Skeletal muscle tissue (tissue), 4 donors: ENCODE measurements around the gene CHD6. TPM values are rescaled to one million over a fixed set of nuclear protein-coding genes. Genes with fewer than 3 reads are reported as not detected.

Experiments used
- H3K27ac ChIP-seq: one replicate; pipeline ENCODE4 v1.7.0; 2013; ENCODE audit warnings: mild to moderate bottlenecking, low read depth, low read length, inconsistent platforms
- H3K27me3 ChIP-seq, 3 donors: one replicate each; pipeline ENCODE4 v1.7.0; 2013; ENCODE audit warnings: low read length in 3 of 3; ENCODE audit not compliant: control insufficient read depth in 3 of 3, insufficient read depth in 3 of 3
- H3K36me3 ChIP-seq, 3 donors: one replicate each; pipeline ENCODE4 v1.7.0; 2013; ENCODE audit warnings: low read length in 3 of 3; ENCODE audit not compliant: control insufficient read depth in 3 of 3, insufficient read depth in 3 of 3
- H3K4me1 ChIP-seq, 3 donors: one replicate each; pipeline ENCODE4 v1.7.0; 2013; ENCODE audit warnings: low read length in 3 of 3, mild to moderate bottlenecking in 3 of 3; ENCODE audit not compliant: control insufficient read depth in 3 of 3, insufficient read depth in 3 of 3
- H3K4me3 ChIP-seq, 3 donors: one replicate each; pipeline ENCODE4 v1.7.0; 2013; ENCODE audit warnings: low read length in 3 of 3
- H3K9ac ChIP-seq, 3 donors: one replicate each; pipeline ENCODE4 v1.7.0; 2013; ENCODE audit warnings: low read length in 3 of 3, mild to moderate bottlenecking in 3 of 3, moderate library complexity in 2 of 3, low read depth in 1 of 3
- H3K9me3 ChIP-seq, 3 donors: one replicate each; pipeline ENCODE4 v1.7.0; 2013; ENCODE audit warnings: low read length in 3 of 3; ENCODE audit not compliant: control insufficient read depth in 3 of 3
- total RNA-seq: library from RNA; depleted of rRNA; stranded (reverse); fragments of >200 nt; gene quantifications from one replicate; pipeline ENCODE4 v1.2.3, GENCODE V29; 2014
- donor health status: Osteomylitis.

CHD6 gene
- total RNA-seq, 1 donor from 2014 or later: 45.9 TPM

DNA sequence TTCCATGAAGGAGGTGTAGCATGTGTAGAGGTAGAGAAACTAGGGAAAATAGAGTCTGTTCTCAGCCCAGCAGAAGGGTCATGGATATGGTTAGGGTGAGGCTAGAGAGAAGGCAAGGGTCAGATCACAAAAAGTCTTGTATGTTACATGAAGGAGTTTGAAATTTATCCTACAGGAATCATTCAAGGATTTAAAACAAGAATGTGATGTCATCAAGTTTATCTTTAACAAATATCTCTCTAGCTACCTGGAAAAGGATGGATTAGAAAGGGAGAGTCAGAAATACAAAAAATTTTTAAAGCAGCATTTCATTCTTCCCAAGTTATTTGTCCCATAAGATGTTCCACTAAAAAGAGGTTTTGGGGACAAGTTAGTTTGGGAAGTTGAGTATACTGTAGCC is 4.4 kb upstream of the CHD6 start:
- no peak overlapping the region for H3K4me3 ChIP-seq

DNA sequence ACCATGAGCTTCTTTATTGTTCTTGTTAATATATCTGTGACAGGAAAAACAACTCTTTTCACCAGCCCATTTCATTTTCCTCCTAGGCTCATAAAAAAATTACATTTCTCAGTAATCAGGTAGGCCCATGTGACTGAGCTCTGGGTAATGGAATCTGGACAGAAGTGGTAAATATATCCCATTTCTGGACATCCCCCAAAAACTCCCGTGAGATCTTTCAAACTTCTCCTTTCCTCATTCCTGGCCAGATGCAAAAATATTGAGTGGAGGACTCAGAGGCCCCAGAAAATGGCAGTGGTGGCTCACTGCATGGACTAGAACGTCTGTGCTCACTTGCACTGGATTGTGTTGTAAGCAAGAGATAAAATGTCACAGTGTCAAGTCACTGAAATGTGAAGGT is 3.8 kb upstream of the CHD6 start:
- Histone ChIP-seq H3K9ac (no peak overlapping the region), H3K27ac (no peak overlapping the region), H3K36me3 (no peaks in the 10 kb centered on the region), H3K27me3 (no peaks in the 10 kb centered on the region), H3K4me1 (peaks cover 4 to 17% (median 12%) of the 10 kb centered on the region in 3 donors), H3K9me3 (no peaks in the 10 kb centered on the region), H3K4me3 (no peak overlapping the region)

More for the DNA sequence above, 4.4 kb upstream of the CHD6 start:
- H3K27ac ChIP-seq: no peak overlapping the region
- no peaks in the 10 kb centered on the region for H3K9me3 ChIP-seq
- H3K27me3 ChIP-seq: no peaks in the 10 kb centered on the region
- H3K9ac ChIP-seq: no peak overlapping the region
- peaks cover 0 to 11% (median 7%) of the 10 kb centered on the region in 3 donors for H3K4me1 ChIP-seq
- no peaks in the 10 kb centered on the region for H3K36me3 ChIP-seq

DNA sequence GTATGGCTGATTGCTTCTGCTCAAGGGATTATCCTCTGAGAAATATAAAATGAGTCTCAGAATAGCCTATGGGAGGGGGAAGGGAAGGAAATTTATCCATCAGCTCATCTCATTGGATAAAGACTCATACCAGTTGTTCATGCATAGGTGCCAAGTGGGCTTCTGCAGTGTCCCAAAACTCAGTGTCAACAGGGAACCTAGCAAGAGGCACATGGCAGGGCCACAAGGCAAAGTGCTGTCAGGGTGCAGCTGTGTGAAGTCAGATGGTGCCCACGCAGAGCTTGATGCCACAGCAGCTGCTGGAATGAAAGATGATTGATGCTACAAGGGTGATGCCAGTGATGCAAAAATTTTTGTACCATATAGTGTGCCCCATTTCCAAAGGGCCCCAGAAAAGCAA is 3.2 kb upstream of the CHD6 start:
- no peaks in the 10 kb centered on the region for H3K9me3 ChIP-seq
- H3K9ac ChIP-seq: no peak overlapping the region
- no peak overlapping the region for H3K4me3 ChIP-seq
- H3K27me3 ChIP-seq: no peaks in the 10 kb centered on the region
- no peak overlapping the region for H3K27ac ChIP-seq
- H3K36me3 ChIP-seq: no peaks in the 10 kb centered on the region
- H3K4me1 ChIP-seq: peaks cover 9 to 22% (median 17%) of the 10 kb centered on the region in 3 donors

DNA sequence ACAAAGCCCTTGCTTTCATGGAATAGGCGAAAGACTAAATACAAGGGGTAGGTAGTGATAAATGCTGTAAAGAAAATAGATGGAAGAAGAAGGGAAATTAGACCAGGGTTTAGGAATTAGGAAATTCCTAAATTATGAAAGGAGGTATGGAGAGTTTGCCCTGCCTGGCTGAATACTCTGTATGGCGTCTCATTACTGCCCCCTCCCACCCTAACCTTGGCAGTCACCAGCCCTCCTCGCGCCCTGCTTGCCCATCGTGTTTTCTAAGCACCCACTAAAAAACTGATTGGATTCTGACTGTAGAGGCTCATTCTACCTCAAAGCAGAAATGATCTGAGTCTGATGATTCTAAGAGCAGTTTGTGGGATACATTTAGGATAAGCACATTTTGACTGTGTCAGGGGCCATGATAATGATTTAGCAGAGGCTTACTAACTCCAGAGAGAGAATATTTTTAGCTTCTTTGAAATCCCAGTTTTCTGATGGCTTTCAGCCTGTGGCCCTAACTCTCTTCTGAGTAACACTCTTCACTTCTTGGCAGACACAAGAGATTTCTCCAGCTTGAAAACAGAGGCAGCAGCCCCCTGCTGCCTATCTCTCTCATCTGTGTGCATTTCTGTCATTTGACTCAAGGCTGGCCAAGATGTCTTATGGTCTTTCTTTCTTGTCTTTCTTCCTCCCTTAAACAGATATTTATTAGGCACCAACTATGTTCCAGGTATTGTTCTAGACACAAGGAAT is 1.4 kb upstream of the CHD6 start:
- Histone ChIP-seq H3K9ac (peak overlapping the region in 1 of 3 donors; percentile 65), H3K4me1 (peaks cover 16 to 27% (median 19%) of the 10 kb centered on the region in 3 donors), H3K4me3 (peak overlapping the region; percentile 60 to 71 (median 69)), H3K27ac (no peak overlapping the region), H3K9me3 (no peaks in the 10 kb centered on the region), H3K36me3 (no peaks in the 10 kb centered on the region), H3K27me3 (no peaks in the 10 kb centered on the region)

DNA sequence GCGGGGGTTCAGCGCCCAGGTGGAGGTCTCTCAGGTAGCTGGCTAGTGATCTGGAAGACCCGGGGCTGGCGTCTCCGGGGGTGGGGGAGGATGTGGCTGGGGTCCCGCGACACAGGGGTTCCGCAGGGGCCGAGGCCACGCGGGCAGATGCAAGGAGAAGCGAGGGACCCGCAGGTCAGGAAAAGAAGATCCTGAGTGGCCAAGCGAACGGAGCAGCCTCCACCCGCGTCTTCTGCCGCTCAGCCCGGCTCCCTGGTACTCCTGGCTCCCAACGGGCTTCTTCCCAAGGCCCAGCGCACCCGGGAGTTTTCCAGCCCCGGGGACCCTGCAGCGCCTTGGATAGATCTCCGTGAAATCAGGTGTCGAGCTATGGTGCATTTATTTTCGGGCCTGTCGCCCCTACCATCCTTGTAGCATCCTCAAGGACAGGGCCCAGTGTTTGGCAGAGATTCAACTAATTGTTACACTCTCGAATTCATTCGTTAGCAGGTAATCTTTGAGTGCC is 682 bp upstream of the CHD6 start:
- Histone ChIP-seq H3K4me1 (peaks cover 16 to 27% (median 19%) of the 10 kb centered on the region in 3 donors), H3K27ac (no peak overlapping the region), H3K9me3 (no peaks in the 10 kb centered on the region), H3K36me3 (no peaks in the 10 kb centered on the region), H3K4me3 (peak overlapping the region; percentile 60 to 71 (median 69)), H3K9ac (peak overlapping the region in 2 of 3 donors; percentile 65), H3K27me3 (no peaks in the 10 kb centered on the region)

DNA sequence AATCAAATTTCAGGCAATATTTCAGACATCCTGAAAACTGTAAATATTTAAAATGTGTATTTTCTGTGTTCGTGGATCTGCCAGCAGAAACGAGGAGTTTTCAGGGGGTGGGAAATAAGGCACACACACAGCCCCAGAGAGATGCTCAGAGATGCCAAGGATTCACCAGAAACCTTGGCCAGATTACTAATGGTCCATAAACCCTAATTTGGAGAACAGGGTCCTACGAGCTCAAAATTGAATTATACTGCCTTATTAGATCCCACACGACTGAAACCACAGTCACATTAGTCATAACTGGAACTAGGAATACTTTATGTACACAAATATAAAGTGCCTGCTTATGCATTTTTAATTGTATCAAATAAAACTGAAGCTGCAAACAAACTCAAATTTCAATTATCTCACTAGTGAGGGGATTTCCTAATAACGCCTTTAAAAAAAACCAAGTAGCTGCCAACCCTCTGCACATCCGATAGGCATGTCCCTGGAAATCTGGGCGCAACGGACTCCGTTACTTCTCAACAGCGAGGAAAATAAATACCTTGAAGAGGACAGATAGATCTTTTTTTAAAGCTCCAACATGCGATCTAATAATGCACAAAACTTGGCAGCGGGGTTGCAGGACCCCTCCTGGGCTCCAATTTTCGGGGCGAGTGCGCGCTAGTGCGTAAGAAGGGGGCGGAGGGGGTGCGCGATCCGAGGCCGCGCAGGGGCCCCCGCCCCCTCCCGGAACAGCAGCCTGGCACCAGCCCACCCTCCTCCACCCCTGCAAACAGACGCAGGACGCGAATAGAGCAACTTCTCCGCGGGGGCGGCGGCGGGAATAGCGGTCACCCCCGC is 897 bp downstream of the CHD6 start:
- Histone ChIP-seq H3K27ac (peak overlapping the region; percentile 25), H3K36me3 (no peaks in the 10 kb centered on the region), H3K27me3 (no peaks in the 10 kb centered on the region), H3K4me3 (peak overlapping the region; percentile 69 to 84 (median 76)), H3K9me3 (no peaks in the 10 kb centered on the region), H3K9ac (peak overlapping the region; percentile 76 to 80 (median 80)), H3K4me1 (peaks cover 19 to 27% (median 21%) of the 10 kb centered on the region in 3 donors)

DNA sequence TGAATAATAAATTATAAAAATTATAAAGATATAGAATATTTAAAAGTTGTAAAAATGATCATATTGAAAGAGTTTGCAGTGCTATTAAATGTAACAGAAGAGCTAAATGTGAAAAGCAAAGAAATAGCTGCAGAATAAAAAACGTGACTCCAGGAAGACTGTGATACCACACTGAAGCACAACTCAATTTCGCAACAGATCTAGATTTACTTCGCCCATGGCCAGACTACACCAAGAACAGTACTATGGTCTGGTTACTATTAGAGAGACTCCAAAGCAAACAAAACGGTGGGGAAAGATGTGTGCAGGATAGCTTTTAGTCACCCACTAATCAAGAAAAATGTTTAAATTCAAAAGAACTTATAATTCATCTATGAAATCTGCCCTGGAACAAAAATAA is 1.9 kb downstream of the CHD6 start:
- Histone ChIP-seq H3K4me3 (no peak overlapping the region), H3K4me1 (peaks cover 19 to 26% (median 21%) of the 10 kb centered on the region in 3 donors), H3K36me3 (no peaks in the 10 kb centered on the region), H3K9ac (no peak overlapping the region), H3K9me3 (no peaks in the 10 kb centered on the region), H3K27ac (no peak overlapping the region), H3K27me3 (no peaks in the 10 kb centered on the region)

DNA sequence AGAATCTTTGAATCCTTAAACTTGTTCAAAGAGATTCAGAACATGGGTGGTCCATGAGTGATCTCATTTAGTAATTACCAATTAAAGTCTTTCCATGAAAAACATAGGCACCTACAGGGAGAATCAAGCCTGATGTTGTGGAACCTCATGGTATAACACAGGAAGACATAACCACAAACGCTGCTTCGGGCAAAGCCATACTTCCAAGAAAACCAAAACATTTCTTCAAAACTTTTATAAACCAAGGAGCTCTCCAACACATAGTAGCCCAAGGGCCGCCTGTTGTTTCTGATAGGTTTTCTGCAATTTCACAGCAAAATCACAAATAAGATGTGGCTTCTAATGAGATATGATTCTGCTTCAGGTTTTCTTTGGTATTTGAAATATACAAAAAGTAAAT is 2.5 kb downstream of the CHD6 start:
- H3K27ac ChIP-seq: no peak overlapping the region
- H3K9me3 ChIP-seq: no peaks in the 10 kb centered on the region
- no peaks in the 10 kb centered on the region for H3K27me3 ChIP-seq
- peaks cover 19 to 26% (median 21%) of the 10 kb centered on the region in 3 donors for H3K4me1 ChIP-seq
- H3K36me3 ChIP-seq: no peaks in the 10 kb centered on the region
- no peak overlapping the region for H3K4me3 ChIP-seq
- H3K9ac ChIP-seq: no peak overlapping the region

DNA sequence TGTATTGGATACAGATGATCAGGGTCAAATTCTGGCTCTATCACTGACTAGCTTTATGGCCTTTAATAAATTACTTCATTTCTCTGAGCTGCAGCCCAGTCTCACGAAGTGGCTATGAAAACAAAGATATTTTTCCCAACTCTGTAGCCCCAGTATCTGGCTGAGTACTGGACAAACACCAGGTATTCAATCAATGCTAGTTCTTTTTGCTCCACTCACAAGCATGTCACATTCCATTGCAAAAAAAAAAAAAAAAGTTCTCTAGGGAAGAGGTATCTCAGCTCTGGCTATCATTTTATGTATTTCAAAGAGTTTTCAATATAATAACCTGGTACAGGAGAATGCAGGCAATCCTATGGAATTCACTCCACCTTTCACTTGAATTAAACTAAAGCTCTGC is 3.1 kb downstream of the CHD6 start:
- no peak overlapping the region for H3K9ac ChIP-seq
- no peak overlapping the region for H3K27ac ChIP-seq

DNA sequence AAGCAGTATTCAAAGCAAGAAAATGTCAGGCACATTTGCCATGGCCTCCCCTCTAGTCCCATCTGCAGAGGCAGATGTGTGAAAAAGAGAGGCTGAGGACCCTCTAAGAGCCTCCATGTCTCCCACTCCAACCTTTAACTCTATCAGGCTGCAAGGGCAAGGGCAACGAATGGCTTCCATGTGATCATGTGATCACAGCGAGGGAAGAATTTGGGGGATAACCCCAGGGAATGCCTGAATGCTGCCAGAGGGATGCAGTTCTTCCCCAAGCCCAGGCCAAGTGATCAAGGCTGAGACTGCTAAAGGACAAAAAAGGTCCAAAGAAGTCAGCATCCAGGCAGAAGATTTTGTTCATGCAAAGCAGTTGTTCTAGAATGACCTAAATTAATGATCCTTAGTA is 4.9 kb downstream of the CHD6 start:
- Histone ChIP-seq H3K27me3 (no peaks in the 10 kb centered on the region), H3K4me3 (no peak overlapping the region), H3K27ac (no peak overlapping the region), H3K9me3 (no peaks in the 10 kb centered on the region), H3K36me3 (no peaks in the 10 kb centered on the region), H3K4me1 (peaks cover 12 to 21% (median 19%) of the 10 kb centered on the region in 3 donors), H3K9ac (no peak overlapping the region)

More for the DNA sequence above, 3.1 kb downstream of the CHD6 start:
- Histone ChIP-seq H3K36me3 (no peaks in the 10 kb centered on the region), H3K27me3 (no peaks in the 10 kb centered on the region), H3K4me3 (no peak overlapping the region), H3K9me3 (no peaks in the 10 kb centered on the region), H3K4me1 (peaks cover 19 to 26% (median 21%) of the 10 kb centered on the region in 3 donors)
